ENCODE results near the gene LUZP1.
A peak's percentile ranks its signal among the peaks of the same experiment; 100 is the strongest.

LUZP1 gene

GRCh38 chr1:23185381-23185780, 16.7 kb upstream of the LUZP1 start:
- POLR2A ChIA-PET, result interaction anchor here (1.5 to 4.0 kb wide), 3 partner anchors 17 to 166 kb away, joined by 3 to 16 read pairs (median 13); partner anchors contain the start of genes KDM1A and LUZP1
- H3K27ac ChIP-seq (ENCODE audit: extremely low read depth, low read depth, low read length), result no peak overlapping the region
- no peaks in the 10 kb centered on the region for H3K36me3 ChIP-seq (ENCODE audit: control insufficient read depth in 2 of 2, insufficient read depth in 1 of 2, low read length in 2 of 2)
- CTCF ChIA-PET, result interaction anchor here (0.6 to 11.1 kb wide), 34 partner anchors 8 to 481 kb away, joined by 3 to 333 read pairs (median 7); partner anchors contain the start of genes HTR1D, LACTBL1 and LUZP1
- H3K9me3 ChIP-seq (ENCODE audit: control insufficient read depth, insufficient read depth, low read depth, low read length), result no peaks in the 10 kb centered on the region
- H3K4me1 ChIP-seq (ENCODE audit: control insufficient read depth, insufficient read depth, low read length), result no peaks in the 10 kb centered on the region
- H3K4me3 ChIP-seq (ENCODE audit: low read depth, low read length), result no peak overlapping the region
- TF ChIP-seq KLF8 (tag by site-specific recombination; IDR thresholded peaks at IDR 0.05) (no peak), ZSCAN16 (tag by site-specific recombination; IDR thresholded peaks at IDR 0.05) (no peak), ZNF140 (tag by site-specific recombination; IDR thresholded peaks at IDR 0.05) (no peak), ZNF548 (tag by site-specific recombination; IDR thresholded peaks at IDR 0.05) (no peak)

- Histone ChIP-seq H3K9me3 (ENCODE audit: control insufficient read depth, insufficient read depth, low read depth, low read length) (no peaks in the 10 kb centered on the region), H3K36me3 (ENCODE audit: control insufficient read depth in 2 of 2, insufficient read depth in 1 of 2, low read length in 2 of 2) (no peaks in the 10 kb centered on the region), H3K27ac (ENCODE audit: extremely low read depth, low read depth, low read length) (no peak overlapping the region), H3K4me1 (ENCODE audit: control insufficient read depth, insufficient read depth, low read length) (no peaks in the 10 kb centered on the region), H3K4me3 (ENCODE audit: low read depth, low read length) (no peak overlapping the region)
- TF ChIP-seq ZNF2 (tag by site-specific recombination; IDR thresholded peaks at IDR 0.05) (peak; percentile 77), GLIS1 (tag by site-specific recombination; IDR thresholded peaks at IDR 0.05) (peak; percentile 6; the same call in 1 of the 2 replicates), KLF10 (tag by site-specific recombination; IDR thresholded peaks at IDR 0.05) (peak; percentile 18; the same call in 1 of the 2 replicates), CTCF (tag by site-specific recombination; IDR thresholded peaks at IDR 0.05) (peak; percentile 53; the same call in 1 of the 2 replicates), KLF9 (tag by site-specific recombination; IDR thresholded peaks at IDR 0.05; ENCODE audit: low read depth) (0 out of 2 replicates have a peak, but pooled peaks have one; percentile 34), ZNF529 (tag by site-specific recombination; IDR thresholded peaks at IDR 0.05; ENCODE audit: insufficient replicate concordance) (no peak), ZFP69B (tag by site-specific recombination; IDR thresholded peaks at IDR 0.05) (peak; percentile 95; the same call in 1 of the 2 replicates), ZFHX2 (tag by site-specific recombination; conservative IDR thresholded peaks at IDR 0.05) (peak; percentile 39), KLF8 (tag by site-specific recombination; IDR thresholded peaks at IDR 0.05) (no peak), ZEB2 (tag by site-specific recombination; IDR thresholded peaks at IDR 0.05) (0 out of 2 replicates have a peak, but pooled peaks have one; percentile 17), ZNF341 (tag by site-specific recombination; IDR thresholded peaks at IDR 0.05; ENCODE audit: low read depth) (peak; percentile 47), TRIM28 (IDR thresholded peaks at IDR 0.05; ENCODE audit: borderline replicate concordance, low read length) (no peak), EGR2 (tag by site-specific recombination; IDR thresholded peaks at IDR 0.05; ENCODE audit: low read depth) (0 out of 2 replicates have a peak, but pooled peaks have one; percentile 32), ZBTB17 (tag by site-specific recombination; IDR thresholded peaks at IDR 0.05) (0 out of 2 replicates have a peak, but pooled peaks have one; percentile 10), ZNF654 (tag by site-specific recombination; IDR thresholded peaks at IDR 0.05; ENCODE audit: low read depth) (peak; percentile 83)
- TF ChIP-seq, protein P1, sequence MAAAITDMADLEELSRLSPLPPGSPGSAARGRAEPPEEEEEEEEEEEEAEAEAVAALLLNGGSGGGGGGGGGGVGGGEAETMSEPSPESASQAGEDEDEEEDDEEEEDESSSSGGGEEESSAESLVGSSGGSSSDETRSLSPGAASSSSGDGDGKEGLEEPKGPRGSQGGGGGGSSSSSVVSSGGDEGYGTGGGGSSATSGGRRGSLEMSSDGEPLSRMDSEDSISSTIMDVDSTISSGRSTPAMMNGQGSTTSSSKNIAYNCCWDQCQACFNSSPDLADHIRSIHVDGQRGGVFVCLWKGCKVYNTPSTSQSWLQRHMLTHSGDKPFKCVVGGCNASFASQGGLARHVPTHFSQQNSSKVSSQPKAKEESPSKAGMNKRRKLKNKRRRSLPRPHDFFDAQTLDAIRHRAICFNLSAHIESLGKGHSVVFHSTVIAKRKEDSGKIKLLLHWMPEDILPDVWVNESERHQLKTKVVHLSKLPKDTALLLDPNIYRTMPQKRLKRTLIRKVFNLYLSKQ (tag by site-specific recombination; IDR thresholded peaks at IDR 0.05; ENCODE audit: borderline replicate concordance), result no peak
- TF ChIP-seq, protein P2, sequence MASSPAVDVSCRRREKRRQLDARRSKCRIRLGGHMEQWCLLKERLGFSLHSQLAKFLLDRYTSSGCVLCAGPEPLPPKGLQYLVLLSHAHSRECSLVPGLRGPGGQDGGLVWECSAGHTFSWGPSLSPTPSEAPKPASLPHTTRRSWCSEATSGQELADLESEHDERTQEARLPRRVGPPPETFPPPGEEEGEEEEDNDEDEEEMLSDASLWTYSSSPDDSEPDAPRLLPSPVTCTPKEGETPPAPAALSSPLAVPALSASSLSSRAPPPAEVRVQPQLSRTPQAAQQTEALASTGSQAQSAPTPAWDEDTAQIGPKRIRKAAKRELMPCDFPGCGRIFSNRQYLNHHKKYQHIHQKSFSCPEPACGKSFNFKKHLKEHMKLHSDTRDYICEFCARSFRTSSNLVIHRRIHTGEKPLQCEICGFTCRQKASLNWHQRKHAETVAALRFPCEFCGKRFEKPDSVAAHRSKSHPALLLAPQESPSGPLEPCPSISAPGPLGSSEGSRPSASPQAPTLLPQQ (tag by site-specific recombination; IDR thresholded peaks at IDR 0.05), result peak; percentile 97
- TF ChIP-seq, protein P3, sequence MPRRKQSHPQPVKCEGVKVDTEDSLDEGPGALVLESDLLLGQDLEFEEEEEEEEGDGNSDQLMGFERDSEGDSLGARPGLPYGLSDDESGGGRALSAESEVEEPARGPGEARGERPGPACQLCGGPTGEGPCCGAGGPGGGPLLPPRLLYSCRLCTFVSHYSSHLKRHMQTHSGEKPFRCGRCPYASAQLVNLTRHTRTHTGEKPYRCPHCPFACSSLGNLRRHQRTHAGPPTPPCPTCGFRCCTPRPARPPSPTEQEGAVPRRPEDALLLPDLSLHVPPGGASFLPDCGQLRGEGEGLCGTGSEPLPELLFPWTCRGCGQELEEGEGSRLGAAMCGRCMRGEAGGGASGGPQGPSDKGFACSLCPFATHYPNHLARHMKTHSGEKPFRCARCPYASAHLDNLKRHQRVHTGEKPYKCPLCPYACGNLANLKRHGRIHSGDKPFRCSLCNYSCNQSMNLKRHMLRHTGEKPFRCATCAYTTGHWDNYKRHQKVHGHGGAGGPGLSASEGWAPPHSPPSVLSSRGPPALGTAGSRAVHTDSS (tag by site-specific recombination; IDR thresholded peaks at IDR 0.05), result peak; percentile 39; the same call in 1 of the 2 replicates
- ChIA-PET POLR2A (interaction anchor here (1.5 to 4.0 kb wide), 3 partner anchors 16 to 165 kb away, joined by 3 to 16 read pairs (median 13); partner anchors contain the start of genes KDM1A and LUZP1), CTCF (interaction anchor here (0.6 to 11.1 kb wide), 56 partner anchors 8 to 1460 kb away, joined by 3 to 333 read pairs (median 4); partner anchors contain the start of genes HTR1D, LACTBL1 and LUZP1)
Measured at GRCh38 chr1:23184212-23184934, 15.7 kb upstream of the LUZP1 start.
